Measurements from ENCODE around the gene C10orf88.

C10orf88 gene

GRCh38 chr10:122966879-122967278, 12.9 kb upstream of the C10orf88 start:
- Histone ChIP-seq H4K8ac (ENCODE audit: low read length) (no peak overlapping the region), H4K91ac (ENCODE audit: low read length) (no peak overlapping the region), H3K18ac (ENCODE audit: low read depth in 1 of 2, low read length in 2 of 2) (no peak overlapping the region), H2BK5ac (ENCODE audit: low read depth, low read length, poor library complexity, severe bottlenecking) (no peak overlapping the region), H3K4ac (ENCODE audit: low read depth in 1 of 2, low read length in 2 of 2) (no peak overlapping the region), H3K79me1 (replicated peaks; ENCODE audit: low read length, poor library complexity, severe bottlenecking) (no peaks in the 10 kb centered on the region), H3K4me3 (ENCODE audit: insufficient read depth in 1 of 2, low read depth in 1 of 2, low read length in 2 of 2) (no peak overlapping the region), H3K9ac (ENCODE audit: low read length) (no peak overlapping the region), H3K36me3 (ENCODE audit: control insufficient read depth in 1 of 2, insufficient read depth in 2 of 2, low read depth in 1 of 2, low read length in 2 of 2) (no peaks in the 10 kb centered on the region), H3K4me1 (ENCODE audit: control insufficient read depth, insufficient read depth, low read depth, low read length) (no peaks in the 10 kb centered on the region), H2BK12ac (ENCODE audit: low read length in 2 of 2) (no peak overlapping the region), H3K23ac (ENCODE audit: low read length in 2 of 2) (no peak overlapping the region), H2AK5ac (ENCODE audit: low read length, severe bottlenecking) (no peak overlapping the region), H3K27ac (ENCODE audit: low read length, poor library complexity, severe bottlenecking) (no peak overlapping the region), H3K14ac (ENCODE audit: low read length in 2 of 2) (no peak overlapping the region), H2BK120ac (ENCODE audit: low read depth, low read length) (no peak overlapping the region), H3K9me3 (ENCODE audit: control insufficient read depth, low read length) (peaks cover 28% of the 10 kb centered on the region), H3K27me3 (ENCODE audit: control insufficient read depth in 1 of 2, insufficient read depth in 1 of 2, low read length in 2 of 2) (peaks cover 0 to 5% of the 10 kb centered on the region in 2 experiments), H3K4me2 (ENCODE audit: low read length, poor library complexity, severe bottlenecking) (no peak overlapping the region), H2BK15ac (ENCODE audit: low read depth, poor library complexity, severe bottlenecking) (no peak overlapping the region), H2AFZ (ENCODE audit: low read depth, low read length) (no peak overlapping the region)
- no peak for DNase-seq

- no peak overlapping the region for H3K4ac ChIP-seq (ENCODE audit: low read depth in 1 of 2, low read length in 2 of 2)
- H2BK120ac ChIP-seq (ENCODE audit: low read depth, low read length), result no peak overlapping the region
- no peak overlapping the region for H4K91ac ChIP-seq (ENCODE audit: low read length)
- H3K79me1 ChIP-seq (replicated peaks; ENCODE audit: low read length, poor library complexity, severe bottlenecking), result no peaks in the 10 kb centered on the region
- H3K4me1 ChIP-seq (ENCODE audit: control insufficient read depth, insufficient read depth, low read depth, low read length), result no peaks in the 10 kb centered on the region
- no peaks in the 10 kb centered on the region for H3K27me3 ChIP-seq (ENCODE audit: control insufficient read depth in 1 of 2, insufficient read depth in 1 of 2, low read length in 2 of 2)
- no peaks in the 10 kb centered on the region for H3K36me3 ChIP-seq (ENCODE audit: control insufficient read depth in 1 of 2, insufficient read depth in 2 of 2, low read depth in 1 of 2, low read length in 2 of 2)
- H3K9ac ChIP-seq (ENCODE audit: low read length), result no peak overlapping the region
- H2BK12ac ChIP-seq (ENCODE audit: low read length in 2 of 2), result no peak overlapping the region
- H3K9me3 ChIP-seq (ENCODE audit: control insufficient read depth, low read length), result peaks cover 22% of the 10 kb centered on the region
- no peak overlapping the region for H3K14ac ChIP-seq (ENCODE audit: low read length in 2 of 2)
- H2BK5ac ChIP-seq (ENCODE audit: low read depth, low read length, poor library complexity, severe bottlenecking), result no peak overlapping the region
- 61% methylated on average over 3 of the region's 3 CpGs for WGBS
- no peak overlapping the region for H2BK15ac ChIP-seq (ENCODE audit: low read depth, poor library complexity, severe bottlenecking)
- peak overlapping the region; percentile 14 for H2AFZ ChIP-seq (ENCODE audit: low read depth, low read length)
- no peak overlapping the region for H3K18ac ChIP-seq (ENCODE audit: low read depth in 1 of 2, low read length in 2 of 2)
- H3K27ac ChIP-seq (ENCODE audit: low read length, poor library complexity, severe bottlenecking), result no peak overlapping the region
- no peak overlapping the region for H3K23ac ChIP-seq (ENCODE audit: low read length in 2 of 2)
- no peak for DNase-seq
- no peak overlapping the region for H3K4me2 ChIP-seq (ENCODE audit: low read length, poor library complexity, severe bottlenecking)
- no peak overlapping the region for H2AK5ac ChIP-seq (ENCODE audit: low read length, severe bottlenecking)
- no peak overlapping the region for H4K8ac ChIP-seq (ENCODE audit: low read length)
- no peak overlapping the region for H3K4me3 ChIP-seq (ENCODE audit: insufficient read depth in 1 of 2, low read depth in 1 of 2, low read length in 2 of 2)
Observed at GRCh38 chr10:122962405-122962804, 8.4 kb upstream of the C10orf88 start.

GRCh38 chr10:122957474-122957873, 3.4 kb upstream of the C10orf88 start:
- peaks cover 6% of the 10 kb centered on the region for H3K79me1 ChIP-seq (replicated peaks; ENCODE audit: low read length, poor library complexity, severe bottlenecking)
- no peak overlapping the region for H4K91ac ChIP-seq (ENCODE audit: low read length)
- no peaks in the 10 kb centered on the region for H3K36me3 ChIP-seq (ENCODE audit: control insufficient read depth in 1 of 2, insufficient read depth in 2 of 2, low read depth in 1 of 2, low read length in 2 of 2)
- H2BK5ac ChIP-seq (ENCODE audit: low read depth, low read length, poor library complexity, severe bottlenecking), result no peak overlapping the region
- H3K9ac ChIP-seq (ENCODE audit: low read length), result no peak overlapping the region
- H3K4me3 ChIP-seq (ENCODE audit: insufficient read depth in 1 of 2, low read depth in 1 of 2, low read length in 2 of 2), result no peak overlapping the region
- no peak overlapping the region for H2BK12ac ChIP-seq (ENCODE audit: low read length in 2 of 2)
- H3K4ac ChIP-seq (ENCODE audit: low read depth in 1 of 2, low read length in 2 of 2), result no peak overlapping the region
- no peak overlapping the region for H2BK120ac ChIP-seq (ENCODE audit: low read depth, low read length)
- no peaks in the 10 kb centered on the region for H3K27me3 ChIP-seq (ENCODE audit: control insufficient read depth in 1 of 2, insufficient read depth in 1 of 2, low read length in 2 of 2)
- no peak for DNase-seq
- H3K18ac ChIP-seq (ENCODE audit: low read depth in 1 of 2, low read length in 2 of 2), result no peak overlapping the region
- no peak overlapping the region for H2AK5ac ChIP-seq (ENCODE audit: low read length, severe bottlenecking)
- no peak overlapping the region for H3K23ac ChIP-seq (ENCODE audit: low read length in 2 of 2)
- H4K8ac ChIP-seq (ENCODE audit: low read length), result no peak overlapping the region
- no peak overlapping the region for H3K14ac ChIP-seq (ENCODE audit: low read length in 2 of 2)
- no peak overlapping the region for H2BK15ac ChIP-seq (ENCODE audit: low read depth, poor library complexity, severe bottlenecking)
- no peak overlapping the region for H3K27ac ChIP-seq (ENCODE audit: low read length, poor library complexity, severe bottlenecking)
- WGBS, result 74% methylated on average over 4 of the region's 5 CpGs
- peaks cover 6% of the 10 kb centered on the region for H3K4me1 ChIP-seq (ENCODE audit: control insufficient read depth, insufficient read depth, low read depth, low read length)
- H3K9me3 ChIP-seq (ENCODE audit: control insufficient read depth, low read length), result no peaks in the 10 kb centered on the region
- H3K4me2 ChIP-seq (ENCODE audit: low read length, poor library complexity, severe bottlenecking), result no peak overlapping the region
- no peak overlapping the region for H2AFZ ChIP-seq (ENCODE audit: low read depth, low read length)

GRCh38 chr10:122955892-122956291, 1.9 kb upstream of the C10orf88 start:
- H3K27me3 ChIP-seq (ENCODE audit: control insufficient read depth in 1 of 2, insufficient read depth in 1 of 2, low read length in 2 of 2), result no peaks in the 10 kb centered on the region
- H2BK15ac ChIP-seq (ENCODE audit: low read depth, poor library complexity, severe bottlenecking), result no peak overlapping the region
- H2AK5ac ChIP-seq (ENCODE audit: low read length, severe bottlenecking), result no peak overlapping the region
- no peak overlapping the region for H3K14ac ChIP-seq (ENCODE audit: low read length in 2 of 2)
- no peak overlapping the region for H3K4me3 ChIP-seq (ENCODE audit: insufficient read depth in 1 of 2, low read depth in 1 of 2, low read length in 2 of 2)
- no peak overlapping the region for H2BK120ac ChIP-seq (ENCODE audit: low read depth, low read length)
- H3K4me2 ChIP-seq (ENCODE audit: low read length, poor library complexity, severe bottlenecking), result no peak overlapping the region
- H3K9me3 ChIP-seq (ENCODE audit: control insufficient read depth, low read length), result no peaks in the 10 kb centered on the region
- no peak overlapping the region for H2BK12ac ChIP-seq (ENCODE audit: low read length in 2 of 2)
- no peak overlapping the region for H4K91ac ChIP-seq (ENCODE audit: low read length)
- no peak overlapping the region for H2AFZ ChIP-seq (ENCODE audit: low read depth, low read length)
- H3K9ac ChIP-seq (ENCODE audit: low read length), result no peak overlapping the region
- H3K36me3 ChIP-seq (ENCODE audit: control insufficient read depth in 1 of 2, insufficient read depth in 2 of 2, low read depth in 1 of 2, low read length in 2 of 2), result peaks cover 0 to 9% of the 10 kb centered on the region in 2 experiments
- H3K4me1 ChIP-seq (ENCODE audit: control insufficient read depth, insufficient read depth, low read depth, low read length), result peaks cover 6% of the 10 kb centered on the region
- no peak overlapping the region for H3K23ac ChIP-seq (ENCODE audit: low read length in 2 of 2)
- H2BK5ac ChIP-seq (ENCODE audit: low read depth, low read length, poor library complexity, severe bottlenecking), result no peak overlapping the region
- WGBS, result 78% methylated on average over 1 of the region's 1 CpG
- no peak overlapping the region for H4K8ac ChIP-seq (ENCODE audit: low read length)
- no peak for DNase-seq
- H3K18ac ChIP-seq (ENCODE audit: low read depth in 1 of 2, low read length in 2 of 2), result no peak overlapping the region
- peaks cover 10% of the 10 kb centered on the region for H3K79me1 ChIP-seq (replicated peaks; ENCODE audit: low read length, poor library complexity, severe bottlenecking)
- no peak overlapping the region for H3K4ac ChIP-seq (ENCODE audit: low read depth in 1 of 2, low read length in 2 of 2)
- no peak overlapping the region for H3K27ac ChIP-seq (ENCODE audit: low read length, poor library complexity, severe bottlenecking)
